Endodermal cell (in vitro differentiated cells): ENCODE results near the gene PRPH. TPM values are rescaled to one million over a fixed set of nuclear protein-coding genes. Genes with fewer than 3 reads are reported as not detected.

Source experiments
- DNase-seq: peaks from one replicate; pipeline ENCODE4 v3.0.0-alpha.2; 2017
- H3K27ac ChIP-seq: 2 replicates; pipeline ENCODE4 v1.5.1; 2013; ENCODE audit warnings: mild to moderate bottlenecking, low read depth, low read length, moderate library complexity
- H3K27me3 ChIP-seq: 2 replicates; pipeline ENCODE4 v1.6.1; 2013; ENCODE audit warnings: mild to moderate bottlenecking, low read length, moderate library complexity; ENCODE audit not compliant: insufficient read depth, control insufficient read depth, poor library complexity, severe bottlenecking
- H3K36me3 ChIP-seq: 2 replicates; pipeline ENCODE4 v1.7.0; 2013; ENCODE audit warnings: mild to moderate bottlenecking, low read length, moderate library complexity; ENCODE audit not compliant: control insufficient read depth, insufficient read depth
- H3K4me1 ChIP-seq: one replicate; pipeline ENCODE4 v1.7.0; 2013; ENCODE audit warnings: low read length; ENCODE audit not compliant: control insufficient read depth, insufficient read depth
- H3K4me3 ChIP-seq: 2 replicates; pipeline ENCODE4 v1.5.1; 2013; ENCODE audit warnings: mild to moderate bottlenecking, low read length, moderate library complexity
- H3K9ac ChIP-seq: 2 replicates; pipeline ENCODE4 v1.6.1; 2013; ENCODE audit warnings: mild to moderate bottlenecking, low read length, moderate library complexity; ENCODE audit not compliant: poor library complexity, severe bottlenecking; ENCODE audit errors: extremely low read depth
- H3K9me3 ChIP-seq: 2 replicates; pipeline ENCODE4 v1.6.1; 2013; ENCODE audit warnings: mild to moderate bottlenecking, low read length, moderate library complexity; ENCODE audit not compliant: control insufficient read depth
- H3K27ac Mint-ChIP-seq: 2 replicates; pipeline ENCODE4 v1.8.0; 2020; ENCODE audit warnings: mixed read lengths
- H3K27me3 Mint-ChIP-seq: 2 replicates; pipeline ENCODE4 v1.8.0; 2021; ENCODE audit warnings: mild to moderate bottlenecking, mixed read lengths; ENCODE audit not compliant: insufficient read depth
- H3K36me3 Mint-ChIP-seq: 2 replicates; pipeline ENCODE4 v1.8.0; 2020; ENCODE audit warnings: low read depth, mixed read lengths
- H3K4me1 Mint-ChIP-seq: 2 replicates; pipeline ENCODE4 v1.8.0; 2020; ENCODE audit warnings: mixed read lengths
- H3K4me3 Mint-ChIP-seq: 2 replicates; pipeline ENCODE4 v1.8.0; 2020; ENCODE audit warnings: mild to moderate bottlenecking, moderate library complexity, mixed read lengths
- H3K9me3 Mint-ChIP-seq: 2 replicates; pipeline ENCODE4 v1.8.0; 2020; ENCODE audit warnings: mild to moderate bottlenecking, mixed read lengths
- WGBS, 2 experiments: methylation state at CpG; one replicate each; pipeline versions ENCODE4 v1.1.5 to v1.1.7; 2013; ENCODE audit warnings: missing lambda C conversion rate in 2 of 2, mixed read lengths in 1 of 2; ENCODE audit not compliant: insufficient coverage in 1 of 2, insufficient read length in 1 of 2; 5-methylcytosine and 5-hydroxymethylcytosine counted together
- total RNA-seq, 2 donors: library from RNA; stranded (reverse); fragmentation: NEBNext Ultra II Directional in 1 of 2; extraction: Animal tissue kit (Norgen Biotek cat#: 25700) in 1 of 2; gene quantifications; 2 replicates in 1 of 2; 3 replicates in 1 of 2; pipeline ENCODE4 v1.2.1, GENCODE V29; 2021
- TF ChIP-seq, protein P1 (sequence below): fragments of 200-600 bp; sonication (generic); conservative IDR thresholded peaks from 2 replicates; pipeline ENCODE4 v1.5.0; 2021; ENCODE audit warnings: antibody characterized with exemption, mild to moderate bottlenecking

Gene PRPH
- total RNA-seq, 2 donors from 2014 or later: 0.42 to 0.51 TPM

DNA sequence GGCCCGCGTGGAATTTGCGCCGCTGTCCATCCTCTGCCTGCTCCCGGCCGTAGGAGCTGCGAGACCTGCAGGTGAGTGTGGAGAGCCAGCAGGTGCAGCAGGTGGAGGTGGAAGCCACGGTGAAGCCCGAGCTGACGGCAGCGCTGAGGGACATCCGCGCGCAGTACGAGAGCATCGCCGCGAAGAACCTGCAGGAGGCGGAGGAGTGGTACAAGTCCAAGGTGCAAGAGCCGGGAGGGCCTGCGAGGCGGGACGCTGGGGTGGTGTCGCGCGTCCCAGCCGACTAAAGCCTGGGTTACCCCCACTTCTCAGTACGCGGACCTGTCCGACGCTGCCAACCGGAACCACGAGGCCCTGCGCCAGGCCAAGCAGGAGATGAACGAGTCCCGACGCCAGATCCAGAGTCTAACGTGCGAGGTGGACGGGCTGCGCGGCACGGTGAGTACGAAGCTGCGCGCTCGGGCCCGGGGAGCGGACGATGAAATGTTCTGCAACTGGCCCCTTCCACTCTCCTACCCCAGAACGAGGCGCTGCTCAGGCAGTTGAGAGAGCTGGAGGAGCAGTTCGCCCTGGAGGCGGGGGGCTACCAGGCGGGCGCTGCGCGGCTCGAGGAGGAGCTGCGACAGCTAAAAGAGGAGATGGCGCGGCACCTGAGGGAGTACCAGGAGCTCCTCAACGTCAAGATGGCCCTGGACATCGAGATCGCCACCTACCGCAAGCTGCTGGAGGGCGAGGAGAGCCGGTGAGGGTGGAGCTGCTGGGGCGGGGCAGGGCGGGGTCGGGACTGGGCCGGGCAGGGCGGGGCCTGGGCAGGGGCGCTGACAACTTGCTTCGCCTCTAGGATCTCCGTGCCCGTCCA is 2.1 kb downstream of the PRPH start:
- H3K27ac Mint-ChIP-seq: no peak overlapping the region
- H3K4me1 ChIP-seq: no peaks in the 10 kb centered on the region
- peaks cover 8% of the 10 kb centered on the region for H3K4me1 Mint-ChIP-seq
- H3K4me3 Mint-ChIP-seq: peak overlapping the region; percentile 32
- H3K9ac ChIP-seq: no peak overlapping the region
- peaks cover 94% of the 10 kb centered on the region for H3K27me3 Mint-ChIP-seq
- H3K27ac ChIP-seq: no peak overlapping the region
- H3K9me3 ChIP-seq: no peaks in the 10 kb centered on the region
- 5 to 6% methylated on average over 30 to 77 of the region's 77 CpGs for WGBS, 2 experiments
- no peaks in the 10 kb centered on the region for H3K9me3 Mint-ChIP-seq
- peak overlapping the region; percentile 64 for H3K4me3 ChIP-seq
- no peaks in the 10 kb centered on the region for H3K36me3 ChIP-seq
- no peaks in the 10 kb centered on the region for H3K36me3 Mint-ChIP-seq
- H3K27me3 ChIP-seq: peaks cover 70% of the 10 kb centered on the region
- TF ChIP-seq, protein P1, sequence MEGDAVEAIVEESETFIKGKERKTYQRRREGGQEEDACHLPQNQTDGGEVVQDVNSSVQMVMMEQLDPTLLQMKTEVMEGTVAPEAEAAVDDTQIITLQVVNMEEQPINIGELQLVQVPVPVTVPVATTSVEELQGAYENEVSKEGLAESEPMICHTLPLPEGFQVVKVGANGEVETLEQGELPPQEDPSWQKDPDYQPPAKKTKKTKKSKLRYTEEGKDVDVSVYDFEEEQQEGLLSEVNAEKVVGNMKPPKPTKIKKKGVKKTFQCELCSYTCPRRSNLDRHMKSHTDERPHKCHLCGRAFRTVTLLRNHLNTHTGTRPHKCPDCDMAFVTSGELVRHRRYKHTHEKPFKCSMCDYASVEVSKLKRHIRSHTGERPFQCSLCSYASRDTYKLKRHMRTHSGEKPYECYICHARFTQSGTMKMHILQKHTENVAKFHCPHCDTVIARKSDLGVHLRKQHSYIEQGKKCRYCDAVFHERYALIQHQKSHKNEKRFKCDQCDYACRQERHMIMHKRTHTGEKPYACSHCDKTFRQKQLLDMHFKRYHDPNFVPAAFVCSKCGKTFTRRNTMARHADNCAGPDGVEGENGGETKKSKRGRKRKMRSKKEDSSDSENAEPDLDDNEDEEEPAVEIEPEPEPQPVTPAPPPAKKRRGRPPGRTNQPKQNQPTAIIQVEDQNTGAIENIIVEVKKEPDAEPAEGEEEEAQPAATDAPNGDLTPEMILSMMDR: peak; percentile 55
- peak; percentile 97 for DNase-seq

DNA sequence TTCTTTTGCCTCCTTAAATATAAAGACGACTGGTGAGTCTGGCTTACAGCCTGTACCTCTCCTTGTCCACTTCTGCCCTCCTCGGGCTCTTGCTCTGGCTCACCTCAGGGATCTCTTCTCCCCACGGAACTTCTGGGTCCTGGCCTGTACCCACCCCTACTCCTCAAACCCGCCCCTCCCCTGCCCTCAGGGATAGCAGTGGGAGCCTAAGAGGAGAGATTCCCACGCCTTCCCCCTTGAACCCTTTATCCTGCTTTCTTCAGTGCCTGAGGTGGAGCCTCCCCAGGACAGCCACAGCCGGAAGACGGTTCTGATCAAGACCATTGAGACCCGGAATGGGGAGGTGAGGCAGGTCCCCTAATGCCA is 2.7 kb downstream of the PRPH start:
- Mint-ChIP-seq H3K4me3 (peak overlapping the region; percentile 32), H3K4me1 (peaks cover 8% of the 10 kb centered on the region), H3K27me3 (peaks cover 90% of the 10 kb centered on the region)

DNA sequence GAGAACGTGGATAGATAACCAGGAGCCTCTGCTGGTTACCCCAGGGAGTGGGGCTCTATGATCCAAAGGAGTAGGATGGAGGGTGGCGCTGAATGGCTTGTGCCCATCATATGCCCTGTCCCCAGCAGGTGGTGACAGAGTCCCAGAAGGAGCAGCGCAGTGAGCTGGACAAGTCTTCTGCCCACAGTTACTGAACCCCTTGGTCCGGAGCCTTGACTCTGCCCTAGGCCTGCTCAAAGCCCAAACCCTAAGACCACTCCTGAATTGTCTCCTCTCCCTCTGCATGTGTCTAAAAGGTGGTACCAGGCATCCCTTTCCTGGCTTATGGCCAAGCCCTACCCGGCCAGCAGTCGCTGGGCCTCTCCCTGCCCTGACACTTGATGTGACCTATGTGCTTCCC is 3.2 kb downstream of the PRPH start:
- Histone ChIP-seq H3K4me3 (no peak overlapping the region), H3K9me3 (no peaks in the 10 kb centered on the region), H3K9ac (no peak overlapping the region), H3K27me3 (peaks cover 60% of the 10 kb centered on the region), H3K27ac (no peak overlapping the region), H3K4me1 (no peaks in the 10 kb centered on the region), H3K36me3 (no peaks in the 10 kb centered on the region)
- TF ChIP-seq, protein P1: no peak
- no peaks in the 10 kb centered on the region for H3K9me3 Mint-ChIP-seq
- H3K27me3 Mint-ChIP-seq: peaks cover 90% of the 10 kb centered on the region
- WGBS, 2 experiments: 74 to 88% methylated on average over 6 of the region's 6 CpGs
- H3K27ac Mint-ChIP-seq: no peak overlapping the region
- H3K36me3 Mint-ChIP-seq: no peaks in the 10 kb centered on the region
- no peak for DNase-seq
- H3K4me1 Mint-ChIP-seq: peaks cover 8% of the 10 kb centered on the region
- no peak overlapping the region for H3K4me3 Mint-ChIP-seq

More for the DNA sequence above, 2.7 kb downstream of the PRPH start:
- TF ChIP-seq, protein P1: no peak
- Mint-ChIP-seq H3K36me3 (no peaks in the 10 kb centered on the region), H3K9me3 (no peaks in the 10 kb centered on the region), H3K27ac (no peak overlapping the region)
- Histone ChIP-seq H3K9ac (no peak overlapping the region), H3K4me1 (no peaks in the 10 kb centered on the region), H3K9me3 (no peaks in the 10 kb centered on the region), H3K27me3 (peaks cover 65% of the 10 kb centered on the region), H3K36me3 (no peaks in the 10 kb centered on the region), H3K4me3 (no peak overlapping the region), H3K27ac (no peak overlapping the region)
- 35 to 46% methylated on average over 5 to 8 of the region's 8 CpGs for WGBS, 2 experiments
- no peak for DNase-seq
